ENCODE data around the gene OXLD1. TPM values are rescaled to one million over a fixed set of nuclear protein-coding genes. Genes with fewer than 3 reads are reported as not detected.

The OXLD1 gene
- total and polyA plus RNA-seq, 9 donors: 1.7 to 35.7 (median 20.9) TPM

- intact Hi-C loops (cut with DNase I): no loop called here
- 85 to 87% (median 86%) methylated on average over 25 to 29 of the region's 29 CpGs for WGBS, 3 donors
- DNase-seq: no peak
- H3K4me3 ChIP-seq: no peak overlapping the region
- no peak for TF ChIP-seq POLR2A (IDR thresholded peaks at IDR 0.05)
- TF ChIP-seq EP300 (IDR thresholded peaks at IDR 0.05): no peak
- no peak for TF ChIP-seq CTCF (IDR thresholded peaks at IDR 0.05)
- no peak overlapping the region for H3K27ac ChIP-seq
- H3K9me3 ChIP-seq: peaks cover 0 to 10% of the 10 kb centered on the region in 2 donors
- peaks cover 14% of the 10 kb centered on the region for H3K27me3 ChIP-seq
- no peaks in the 10 kb centered on the region for H3K4me1 ChIP-seq (ENCODE audit: insufficient read depth)
- no peaks in the 10 kb centered on the region for H3K36me3 ChIP-seq
Measured at GRCh38 chr17:81644976-81645952, 21.1 kb downstream of the OXLD1 start.

GRCh38 chr17:81644496-81644895 is 21.9 kb downstream of the OXLD1 start:
- Histone ChIP-seq H3K9me3 (peaks cover 0 to 10% of the 10 kb centered on the region in 2 donors), H3K36me3 (no peaks in the 10 kb centered on the region), H3K27me3 (peaks cover 9% of the 10 kb centered on the region), H3K4me1 (ENCODE audit: insufficient read depth) (no peaks in the 10 kb centered on the region), H3K27ac (no peak overlapping the region), H3K4me3 (no peak overlapping the region)
- intact Hi-C loops (cut with DNase I): no loop called here
- DNase-seq: no peak
- 44 to 76% (median 63%) methylated on average over 14 to 15 of the region's 15 CpGs for WGBS, 3 donors
- TF ChIP-seq EP300 (IDR thresholded peaks at IDR 0.05) (no peak), CTCF (IDR thresholded peaks at IDR 0.05) (no peak), POLR2A (IDR thresholded peaks at IDR 0.05) (no peak)

- H3K9me3 ChIP-seq: no peaks in the 10 kb centered on the region
- no peaks in the 10 kb centered on the region for H3K36me3 ChIP-seq
- no peak overlapping the region for H3K4me3 ChIP-seq
- intact Hi-C loops (cut with DNase I): no loop called here
- 89 to 92% (median 90%) methylated on average over 15 to 17 of the region's 17 CpGs for WGBS, 3 donors
- TF ChIP-seq CTCF (IDR thresholded peaks at IDR 0.05) (no peak), POLR2A (IDR thresholded peaks at IDR 0.05) (no peak), EP300 (IDR thresholded peaks at IDR 0.05) (no peak)
- no peaks in the 10 kb centered on the region for H3K27me3 ChIP-seq
- no peak overlapping the region for H3K27ac ChIP-seq
- peaks cover 3% of the 10 kb centered on the region for H3K4me1 ChIP-seq (ENCODE audit: insufficient read depth)
- no peak for DNase-seq
Measured at GRCh38 chr17:81641825-81642489, 24.4 kb downstream of the OXLD1 start.

GRCh38 chr17:81640011-81640410 is 26.4 kb downstream of the OXLD1 start:
- no peak for DNase-seq
- WGBS, 3 donors: 88 to 95% (median 91%) methylated on average over 9 of the region's 9 CpGs
- Histone ChIP-seq H3K4me3 (no peak overlapping the region), H3K27ac (no peak overlapping the region), H3K9me3 (no peaks in the 10 kb centered on the region), H3K36me3 (no peaks in the 10 kb centered on the region), H3K27me3 (no peaks in the 10 kb centered on the region), H3K4me1 (ENCODE audit: insufficient read depth) (peaks cover 9% of the 10 kb centered on the region)
- intact Hi-C loops (cut with DNase I): no loop called here
- no peak for TF ChIP-seq CTCF (IDR thresholded peaks at IDR 0.05)
- TF ChIP-seq EP300 (IDR thresholded peaks at IDR 0.05): no peak
- TF ChIP-seq POLR2A (IDR thresholded peaks at IDR 0.05): no peak
